ENCODE results near the gene MED22.
"Not testable (repeated sequence)": the region's sequence is repeated elsewhere in the genome, so short reads cannot be mapped to it uniquely, and the experiment has no call there.

The MED22 gene

GRCh38 chr9:133347985-133348717 is at the start of gene MED22, which contains the start of gene RPL7A:
MED22 (minus strand) TSS chr9:133348131; CDS start chr9:133346662, 1,469 bp downstream.
RPL7A (plus strand) TSS chr9:133348218; CDS start chr9:133348244, 26 bp downstream.
- H3K4me3 Mint-ChIP-seq, result peak within 1 kb of the TSS; percentile 98
- peak within 1 kb of the TSS; percentile 98 for H3K27ac Mint-ChIP-seq
- H3K4me1 Mint-ChIP-seq, result peaks cover 40% of the 10 kb centered on the region
- no peaks in the 10 kb centered on the region for H3K27me3 Mint-ChIP-seq
- H3K36me3 Mint-ChIP-seq, result peaks cover 21% of the 10 kb centered on the region
- H3K9me3 Mint-ChIP-seq, result no peaks in the 10 kb centered on the region

- H3K4me3 Mint-ChIP-seq, result no peak overlapping the region
- no peaks in the 10 kb centered on the region for H3K36me3 Mint-ChIP-seq
- no peaks in the 10 kb centered on the region for H3K9me3 Mint-ChIP-seq
- no peaks in the 10 kb centered on the region for H3K27me3 Mint-ChIP-seq
- H3K4me1 Mint-ChIP-seq, result no peaks in the 10 kb centered on the region
- no peak overlapping the region for H3K27ac Mint-ChIP-seq
These were observed 49.4 kb upstream of the MED22 start for GRCh38 chr9:133397370-133397769.

GRCh38 chr9:133396952-133397351 is 49.0 kb upstream of the MED22 start:
- H3K27ac Mint-ChIP-seq, result no peak overlapping the region

GRCh38 chr9:133394687-133395271 is 46.8 kb upstream of the MED22 start:
- no peak overlapping the region for H3K4me3 Mint-ChIP-seq
- H3K36me3 Mint-ChIP-seq, result no peaks in the 10 kb centered on the region
- no peak overlapping the region for H3K27ac Mint-ChIP-seq
- peaks cover 1% of the 10 kb centered on the region for H3K27me3 Mint-ChIP-seq
- no peaks in the 10 kb centered on the region for H3K9me3 Mint-ChIP-seq
- H3K4me1 Mint-ChIP-seq, result no peaks in the 10 kb centered on the region

More at GRCh38 chr9:133396952-133397351, 49.0 kb upstream of the MED22 start:
- H3K4me1 Mint-ChIP-seq, result no peaks in the 10 kb centered on the region
- no peaks in the 10 kb centered on the region for H3K36me3 Mint-ChIP-seq
- no peaks in the 10 kb centered on the region for H3K27me3 Mint-ChIP-seq
- H3K9me3 Mint-ChIP-seq, result no peaks in the 10 kb centered on the region
- no peak overlapping the region for H3K4me3 Mint-ChIP-seq

GRCh38 chr9:133393399-133393798 is 45.5 kb upstream of the MED22 start:
- Mint-ChIP-seq H3K9me3 (no peaks in the 10 kb centered on the region), H3K36me3 (no peaks in the 10 kb centered on the region), H3K4me3 (no peak overlapping the region), H3K27me3 (peaks cover 2% of the 10 kb centered on the region), H3K27ac (no peak overlapping the region), H3K4me1 (no peaks in the 10 kb centered on the region)

- H3K4me3 Mint-ChIP-seq, H3K4me1 Mint-ChIP-seq, H3K36me3 Mint-ChIP-seq, H3K27me3 Mint-ChIP-seq, H3K9me3 Mint-ChIP-seq, H3K27ac Mint-ChIP-seq: not testable (repeated sequence)
These were observed 44.4 kb upstream of the MED22 start for GRCh38 chr9:133392308-133392707.

GRCh38 chr9:133391449-133391848 is 43.5 kb upstream of the MED22 start:
- not testable (repeated sequence) for H3K4me3 Mint-ChIP-seq, H3K27ac Mint-ChIP-seq, H3K36me3 Mint-ChIP-seq

GRCh38 chr9:133390713-133391112 is 42.8 kb upstream of the MED22 start:
- peaks cover 2% of the 10 kb centered on the region for H3K27me3 Mint-ChIP-seq
- H3K27ac Mint-ChIP-seq, result no peak overlapping the region
- H3K4me1 Mint-ChIP-seq, result no peaks in the 10 kb centered on the region
- no peaks in the 10 kb centered on the region for H3K9me3 Mint-ChIP-seq
- no peak overlapping the region for H3K4me3 Mint-ChIP-seq
- H3K36me3 Mint-ChIP-seq, result no peaks in the 10 kb centered on the region

More at GRCh38 chr9:133391449-133391848, 43.5 kb upstream of the MED22 start:
- not testable (repeated sequence) for H3K4me1 Mint-ChIP-seq, H3K9me3 Mint-ChIP-seq, H3K27me3 Mint-ChIP-seq

GRCh38 chr9:133389562-133389961 is 41.6 kb upstream of the MED22 start:
- Mint-ChIP-seq H3K4me3 (no peak overlapping the region), H3K9me3 (no peaks in the 10 kb centered on the region), H3K4me1 (no peaks in the 10 kb centered on the region), H3K27me3 (peaks cover 2% of the 10 kb centered on the region), H3K27ac (no peak overlapping the region), H3K36me3 (no peaks in the 10 kb centered on the region)

- no peaks in the 10 kb centered on the region for H3K36me3 Mint-ChIP-seq
- no peaks in the 10 kb centered on the region for H3K9me3 Mint-ChIP-seq
- H3K27me3 Mint-ChIP-seq, result peaks cover 2% of the 10 kb centered on the region
- no peak overlapping the region for H3K27ac Mint-ChIP-seq
- H3K4me1 Mint-ChIP-seq, result no peaks in the 10 kb centered on the region
- no peak overlapping the region for H3K4me3 Mint-ChIP-seq
These were observed 41.2 kb upstream of the MED22 start for GRCh38 chr9:133389025-133389557.

- Mint-ChIP-seq H3K9me3 (no peaks in the 10 kb centered on the region), H3K27ac (no peak overlapping the region), H3K27me3 (peaks cover 2% of the 10 kb centered on the region)
These were observed 39.7 kb upstream of the MED22 start for GRCh38 chr9:133387680-133388079.

GRCh38 chr9:133386338-133386737 is 38.4 kb upstream of the MED22 start:
- H3K4me3 Mint-ChIP-seq, result no peak overlapping the region
- H3K9me3 Mint-ChIP-seq, result no peaks in the 10 kb centered on the region
- H3K4me1 Mint-ChIP-seq, result no peaks in the 10 kb centered on the region
- H3K27ac Mint-ChIP-seq, result no peak overlapping the region
- no peaks in the 10 kb centered on the region for H3K36me3 Mint-ChIP-seq
- peaks cover 2% of the 10 kb centered on the region for H3K27me3 Mint-ChIP-seq

More at GRCh38 chr9:133387680-133388079, 39.7 kb upstream of the MED22 start:
- Mint-ChIP-seq H3K4me3 (no peak overlapping the region), H3K4me1 (no peaks in the 10 kb centered on the region), H3K36me3 (no peaks in the 10 kb centered on the region)

GRCh38 chr9:133385452-133385851 is 37.5 kb upstream of the MED22 start:
- H3K27me3 Mint-ChIP-seq, result peaks cover 2% of the 10 kb centered on the region
- no peaks in the 10 kb centered on the region for H3K36me3 Mint-ChIP-seq

GRCh38 chr9:133384736-133385321 is 36.9 kb upstream of the MED22 start:
- no peaks in the 10 kb centered on the region for H3K9me3 Mint-ChIP-seq
- H3K4me1 Mint-ChIP-seq, result no peaks in the 10 kb centered on the region
- H3K4me3 Mint-ChIP-seq, result no peak overlapping the region
- no peak overlapping the region for H3K27ac Mint-ChIP-seq
- H3K36me3 Mint-ChIP-seq, result no peaks in the 10 kb centered on the region
- H3K27me3 Mint-ChIP-seq, result peaks cover under 1% of the 10 kb centered on the region

More at GRCh38 chr9:133385452-133385851, 37.5 kb upstream of the MED22 start:
- no peak overlapping the region for H3K4me3 Mint-ChIP-seq
- no peaks in the 10 kb centered on the region for H3K9me3 Mint-ChIP-seq
- H3K4me1 Mint-ChIP-seq, result no peaks in the 10 kb centered on the region
- H3K27ac Mint-ChIP-seq, result no peak overlapping the region

GRCh38 chr9:133383438-133383837 is 35.5 kb upstream of the MED22 start:
- Mint-ChIP-seq H3K4me1 (no peaks in the 10 kb centered on the region), H3K4me3 (no peak overlapping the region), H3K9me3 (no peaks in the 10 kb centered on the region), H3K27ac (no peak overlapping the region), H3K36me3 (no peaks in the 10 kb centered on the region), H3K27me3 (no peaks in the 10 kb centered on the region)
